HG03565 (cell line): ENCODE measurements around the gene SNRNP70.
"Not testable (repeated sequence)": the region's sequence is repeated elsewhere in the genome, so short reads cannot be mapped to it uniquely, and the experiment has no call there.

Source experiments
- ATAC-seq: cut with Tn5 transposase; IDR thresholded peaks from one replicate; pipeline ENCODE4 v1.9.1; 2021; ENCODE audit warnings: mild to moderate bottlenecking, moderate library complexity; ENCODE audit not compliant: unreplicated experiment

SNRNP70 gene

DNA sequence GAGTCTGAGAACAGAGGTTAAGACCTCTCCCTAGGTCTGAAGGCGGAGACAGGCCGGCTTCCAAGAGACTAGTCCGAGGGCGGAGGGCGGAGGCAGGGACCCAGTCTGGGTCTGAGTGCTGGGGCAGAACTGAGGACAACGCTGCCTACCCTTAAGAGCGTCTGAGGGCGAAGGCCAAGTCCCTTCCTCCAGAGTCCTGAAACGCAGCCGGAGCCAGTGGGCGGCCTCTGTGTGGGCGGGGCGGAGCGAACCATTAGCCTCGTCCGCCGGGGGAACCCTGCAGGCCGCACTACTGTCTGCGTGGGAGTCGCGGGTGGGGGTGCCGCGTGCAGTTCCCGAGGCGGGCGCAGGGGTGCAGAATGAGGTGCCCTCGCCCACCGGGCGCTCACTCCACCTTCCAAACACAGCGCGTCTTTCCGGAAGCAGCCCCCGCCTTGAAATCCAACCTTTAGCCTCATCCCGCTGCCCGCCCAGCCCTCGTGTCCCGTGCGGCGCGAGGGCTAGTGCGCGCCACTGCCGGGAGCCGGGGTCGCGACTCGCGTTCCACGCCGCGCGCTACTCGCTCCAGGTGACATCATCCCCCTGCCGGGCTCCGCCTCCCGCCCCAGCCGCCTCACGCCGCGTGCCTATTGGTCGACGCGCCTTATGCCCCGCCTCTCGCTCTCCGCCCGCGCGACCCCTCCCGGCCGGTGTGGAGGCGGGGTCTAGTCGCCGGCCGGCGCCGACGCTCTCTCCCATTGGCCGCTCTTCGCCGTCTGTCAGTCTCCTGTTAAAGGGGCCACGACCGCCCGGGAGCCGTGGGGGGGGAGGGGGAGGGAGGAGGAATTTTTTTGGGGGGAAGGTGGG lies 33.5 kb downstream of the SNRNP70 start, which contains the start of gene C19orf73:
TSS of gene C19orf73 (minus strand) at position 579 of the 846 bp plus-strand sequence. CDS start at position 458, 121 bp downstream.
- peak; percentile 64 for ATAC-seq

DNA sequence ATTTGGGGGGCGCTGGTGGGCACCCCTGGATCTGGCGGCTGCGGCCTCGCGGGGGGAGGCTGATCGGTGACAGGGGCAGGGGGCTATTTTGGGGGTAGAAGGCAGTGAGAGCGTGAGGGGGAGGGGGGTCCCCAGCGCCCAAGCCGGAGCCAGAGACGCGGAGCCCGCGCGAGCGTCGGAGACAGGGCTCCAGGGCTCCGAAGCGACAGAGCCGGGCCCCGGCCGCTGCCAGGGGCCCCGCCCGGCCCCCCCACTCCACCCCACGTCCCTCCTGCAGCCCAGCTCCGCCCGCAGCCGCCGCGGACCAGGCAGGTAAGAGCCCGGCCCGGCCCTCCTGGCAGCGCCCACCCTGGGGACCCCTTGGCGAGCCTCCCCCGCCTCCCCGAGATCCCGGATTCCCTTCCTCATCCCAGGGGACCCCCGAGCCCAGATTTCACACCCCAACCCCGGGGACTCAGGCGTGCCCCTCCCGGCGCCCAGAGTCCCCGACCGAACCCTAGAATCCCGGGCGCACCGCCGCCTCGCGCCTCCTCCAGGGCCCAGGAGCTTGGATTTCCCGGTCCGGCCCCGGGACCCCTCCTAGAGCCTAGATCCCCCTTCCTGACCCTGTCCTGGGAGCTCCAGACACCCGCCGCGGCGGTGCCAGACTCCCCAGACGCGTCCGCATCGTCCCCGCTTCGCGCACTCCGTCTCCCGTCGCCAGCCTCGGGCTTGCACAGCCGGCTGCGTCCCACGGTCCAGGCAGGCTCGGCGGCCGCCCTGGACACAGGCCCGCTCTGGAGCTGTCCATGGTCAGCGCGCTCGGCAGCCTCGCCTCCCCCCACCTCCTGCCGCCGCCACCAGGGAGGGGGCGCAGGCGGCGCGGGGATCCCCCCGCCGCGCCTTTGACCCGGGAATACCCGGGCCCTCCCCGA lies 34.4 kb downstream of the SNRNP70 start, which contains the start of gene PPFIA3:
TSS of gene PPFIA3 (plus strand) at position 134 of the 914 bp plus-strand sequence. CDS start 8,330 bp downstream, outside the sequence.
- no peak for ATAC-seq

DNA sequence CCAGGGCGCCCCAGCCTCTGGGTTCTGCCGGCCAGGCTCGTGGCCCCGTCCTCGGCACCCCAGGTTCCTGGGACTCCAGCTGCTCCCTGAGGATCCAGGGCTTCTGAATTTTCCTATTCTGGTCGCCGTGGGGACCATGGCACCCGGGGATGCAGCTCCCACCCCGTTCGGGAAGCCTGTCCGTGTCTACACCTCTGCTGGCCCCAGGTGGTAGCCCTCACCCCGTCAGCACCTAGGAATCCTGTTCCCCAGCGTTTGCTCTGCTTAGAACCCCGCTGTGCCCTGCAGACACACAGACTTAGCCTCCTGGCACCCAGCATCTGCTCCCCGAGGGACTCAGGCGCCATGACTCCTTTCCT lies 35.1 kb downstream of the SNRNP70 start:
- no peak for ATAC-seq

GRCh38 chr19:49120868-49121267 lies 35.6 kb downstream of the SNRNP70 start:
- ATAC-seq, result no peak

DNA sequence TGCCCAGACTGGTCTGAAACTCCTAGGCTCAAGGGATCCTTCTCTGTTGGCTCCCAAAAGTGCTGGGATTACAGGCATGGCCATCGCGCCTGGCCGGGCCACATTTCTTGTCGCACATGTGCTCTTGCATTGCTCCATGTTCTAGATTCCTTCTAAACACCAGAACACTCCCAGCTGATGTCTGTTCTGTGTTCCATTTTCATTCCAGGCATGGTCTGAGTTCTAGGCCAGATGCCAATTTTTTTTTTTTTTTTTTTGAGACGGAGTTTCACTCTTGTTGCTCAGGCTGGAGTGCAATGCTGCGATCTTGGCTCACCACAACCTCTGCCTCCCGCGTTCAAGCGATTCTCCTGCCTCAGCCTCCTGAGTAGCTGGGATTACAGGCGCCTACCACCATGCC lies 36.6 kb downstream of the SNRNP70 start:
- not testable (repeated sequence) for ATAC-seq

DNA sequence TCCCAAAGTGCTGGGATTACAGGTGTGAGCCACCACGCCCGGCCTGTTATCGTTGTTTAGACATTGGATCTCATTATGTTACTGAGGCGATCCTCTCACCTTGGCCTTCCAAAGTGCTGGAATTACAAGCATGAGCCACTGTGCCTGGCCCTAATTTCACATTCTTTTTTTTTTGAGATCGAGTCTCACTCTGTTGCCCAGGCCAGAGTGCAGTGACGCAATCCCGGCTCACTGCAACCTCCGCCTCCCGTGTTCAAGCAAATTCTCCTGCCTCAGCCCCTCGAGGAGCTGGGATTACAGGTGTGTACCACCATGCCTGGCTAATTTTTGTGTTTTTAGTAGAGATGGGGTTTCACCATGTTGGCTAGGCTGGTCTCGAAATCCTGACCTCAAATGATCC lies 38.0 kb downstream of the SNRNP70 start:
- ATAC-seq, result not testable (repeated sequence)

DNA sequence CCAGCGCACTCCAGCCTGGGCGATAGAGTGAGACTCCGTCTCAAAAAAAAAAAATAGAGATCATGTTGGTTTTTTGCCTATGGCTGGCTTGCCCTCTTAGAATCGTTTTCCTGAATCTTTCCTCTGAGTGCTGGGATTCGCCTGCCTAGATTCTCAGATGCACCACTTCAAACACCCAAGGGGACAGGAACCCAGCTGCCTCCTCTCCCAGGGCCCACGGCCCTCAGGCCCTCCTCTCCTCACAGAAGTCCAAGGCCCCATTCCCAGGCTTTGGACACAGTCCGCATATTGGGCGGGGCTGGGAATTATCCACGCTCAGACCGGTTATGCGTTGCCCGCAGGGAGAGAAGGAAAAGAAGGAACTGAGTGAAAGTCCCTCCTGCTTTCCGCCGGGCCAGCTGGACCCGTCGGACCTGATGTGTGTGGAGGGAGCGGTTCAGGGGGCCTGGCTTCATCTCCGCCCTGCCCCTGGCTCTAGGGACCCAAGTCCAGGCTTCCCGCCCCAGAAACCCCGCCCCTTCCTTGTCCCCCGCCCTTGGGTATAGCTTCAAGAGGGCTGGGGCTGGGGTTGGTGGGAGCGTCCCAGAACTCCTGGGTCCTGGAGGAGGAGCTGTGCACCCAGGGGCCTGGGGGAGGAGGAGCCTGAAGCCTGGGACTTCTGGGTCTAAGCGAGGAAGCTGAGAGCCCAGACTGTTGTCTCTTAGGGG lies 39.9 kb downstream of the SNRNP70 start:
- no peak for ATAC-seq

DNA sequence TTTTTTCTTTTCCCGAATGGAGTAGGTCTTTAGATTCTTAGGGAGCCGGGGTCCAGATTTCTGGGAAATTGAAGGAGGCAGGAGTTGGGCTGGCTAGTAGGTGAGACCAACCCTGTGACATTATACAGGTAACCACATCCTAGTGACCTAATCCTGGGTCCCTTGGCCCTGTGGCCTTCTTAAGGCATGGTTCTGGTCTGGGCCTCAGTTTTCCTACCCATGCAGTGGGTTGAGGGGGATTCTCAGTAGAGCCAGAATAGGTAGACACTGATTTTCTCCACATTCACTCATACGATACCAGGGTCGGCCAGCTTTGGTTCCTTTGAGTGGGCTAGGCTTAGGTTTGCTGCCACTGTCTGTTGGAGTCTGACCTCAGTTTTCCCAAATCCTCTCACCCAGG lies 41.3 kb downstream of the SNRNP70 start:
- ATAC-seq, result no peak

- ATAC-seq, result not testable (repeated sequence)
These were observed 42.0 kb downstream of the SNRNP70 start for GRCh38 chr19:49127225-49127624.

DNA sequence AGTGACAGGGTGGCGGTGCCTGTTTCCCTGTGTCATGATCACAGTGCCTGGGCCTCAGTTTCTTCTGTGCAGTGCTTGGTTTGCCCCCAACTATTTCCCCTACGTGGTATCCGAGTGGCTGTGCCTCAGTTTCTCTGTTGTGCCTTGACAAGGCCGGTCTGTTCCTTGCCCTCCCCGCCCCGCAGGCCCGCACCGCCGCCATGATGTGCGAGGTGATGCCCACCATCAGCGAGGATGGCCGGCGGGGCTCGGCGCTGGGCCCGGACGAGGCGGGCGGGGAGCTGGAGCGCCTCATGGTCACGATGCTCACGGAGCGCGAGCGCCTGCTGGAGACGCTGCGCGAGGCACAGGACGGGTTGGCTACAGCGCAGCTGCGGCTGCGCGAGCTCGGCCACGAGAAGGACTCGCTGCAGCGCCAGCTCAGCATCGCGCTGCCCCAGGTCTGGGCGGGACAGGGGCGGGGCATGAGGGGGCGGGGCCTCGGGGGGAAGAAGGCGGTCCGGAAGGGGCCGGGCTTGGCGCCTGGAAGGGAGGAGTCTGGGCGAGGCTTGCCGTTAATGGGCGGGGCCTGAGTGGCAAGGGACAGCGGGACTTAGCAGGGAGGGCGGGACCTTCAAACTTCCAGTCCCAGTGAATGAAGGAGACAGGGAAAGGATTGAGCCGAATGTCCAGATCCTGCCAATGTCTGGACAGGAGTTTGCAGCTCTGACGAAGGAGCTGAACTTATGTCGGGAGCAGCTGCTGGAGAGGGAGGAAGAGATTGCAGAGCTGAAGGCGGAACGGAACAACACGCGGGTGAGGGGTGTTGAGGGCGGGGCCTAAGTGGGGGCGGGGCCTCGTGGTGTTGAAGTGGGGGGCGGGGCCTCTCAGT lies 42.7 kb downstream of the SNRNP70 start:
- ATAC-seq, result peak; percentile 71

GRCh38 chr19:49128545-49129237 lies 43.4 kb downstream of the SNRNP70 start:
- ATAC-seq, result no peak

DNA sequence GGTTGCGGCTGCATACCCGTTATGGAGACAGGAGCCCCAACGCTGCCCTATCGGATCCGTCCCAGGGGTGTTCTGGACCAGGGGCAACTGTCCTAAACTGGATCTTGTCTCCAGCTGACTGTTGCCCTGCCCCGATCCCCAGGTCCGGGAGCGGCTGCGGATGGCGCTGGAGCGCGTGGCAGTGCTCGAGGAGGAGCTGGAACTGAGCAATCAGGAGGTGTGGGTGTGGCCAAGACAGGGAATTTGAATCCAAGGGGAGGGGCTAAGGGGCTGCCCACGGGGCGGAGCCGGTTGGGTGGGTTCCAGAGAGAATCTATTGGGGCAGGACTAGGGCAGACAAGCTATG lies 44.0 kb downstream of the SNRNP70 start:
- ATAC-seq, result no peak

GRCh38 chr19:49130325-49130724 lies 45.1 kb downstream of the SNRNP70 start:
- ATAC-seq, result no peak

GRCh38 chr19:49132974-49133609 lies 47.8 kb downstream of the SNRNP70 start:
- ATAC-seq, result no peak

- no peak for ATAC-seq
These were observed 48.6 kb downstream of the SNRNP70 start for GRCh38 chr19:49133621-49134454.

DNA sequence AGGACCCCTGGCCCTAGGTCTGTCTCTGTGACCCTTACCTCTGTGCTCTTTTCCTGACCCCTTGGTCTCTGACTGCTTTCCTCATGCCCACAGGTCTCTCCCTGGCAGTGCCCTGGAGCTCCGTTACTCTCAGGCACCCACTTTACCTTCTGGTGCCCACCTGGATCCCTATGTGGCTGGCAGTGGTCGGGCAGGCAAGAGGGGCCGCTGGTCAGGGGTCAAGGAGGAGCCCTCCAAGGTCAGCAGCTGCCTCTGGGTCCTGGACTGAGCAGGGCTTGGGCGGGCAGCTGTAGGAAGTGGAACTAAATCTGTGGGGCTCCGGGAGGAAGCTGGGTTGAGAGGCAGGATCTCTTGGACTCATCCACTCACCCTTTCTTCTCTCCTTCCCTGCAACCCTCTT lies 50.4 kb downstream of the SNRNP70 start:
- no peak for ATAC-seq

GRCh38 chr19:49136771-49137171 lies 51.5 kb downstream of the SNRNP70 start:
- no peak for ATAC-seq

GRCh38 chr19:49140951-49141350 lies 55.7 kb downstream of the SNRNP70 start:
- ATAC-seq, result no peak
